ENCODE measurements around the gene KIRREL3.

The KIRREL3 gene

GRCh38 chr11:126834149-126834548, 166.4 kb downstream of the KIRREL3 start:
- DNase-seq (ENCODE audit: low spot score), result no peak

- DNase-seq (ENCODE audit: low spot score), result peak; percentile 27
Observed at GRCh38 chr11:126833065-126833464, 167.5 kb downstream of the KIRREL3 start.

- DNase-seq (ENCODE audit: low spot score), result peak; percentile 72
Observed at GRCh38 chr11:126832387-126832786, 168.2 kb downstream of the KIRREL3 start.

- DNase-seq (ENCODE audit: low spot score), result no peak
Observed at GRCh38 chr11:126830216-126830806, 170.3 kb downstream of the KIRREL3 start.

- no peak for DNase-seq (ENCODE audit: low spot score)
Observed at GRCh38 chr11:126829716-126830115, 170.9 kb downstream of the KIRREL3 start.

GRCh38 chr11:126824035-126824607, 176.4 kb downstream of the KIRREL3 start:
- no peak for DNase-seq (ENCODE audit: low spot score)

GRCh38 chr11:126823274-126823673, 177.3 kb downstream of the KIRREL3 start:
- no peak for DNase-seq (ENCODE audit: low spot score)

GRCh38 chr11:126821827-126822226, 178.7 kb downstream of the KIRREL3 start:
- no peak for DNase-seq (ENCODE audit: low spot score)

GRCh38 chr11:126819194-126819593, 181.4 kb downstream of the KIRREL3 start:
- no peak for DNase-seq (ENCODE audit: low spot score)

GRCh38 chr11:126817523-126818450, 182.8 kb downstream of the KIRREL3 start:
- no peak for DNase-seq (ENCODE audit: low spot score)

- no peak for DNase-seq (ENCODE audit: low spot score)
Observed at GRCh38 chr11:126817096-126817495, 183.5 kb downstream of the KIRREL3 start.

- no peak for DNase-seq (ENCODE audit: low spot score)
Observed at GRCh38 chr11:126816645-126817044, 183.9 kb downstream of the KIRREL3 start.

GRCh38 chr11:126815111-126815510, 185.5 kb downstream of the KIRREL3 start:
- DNase-seq (ENCODE audit: low spot score), result no peak

- no peak for DNase-seq (ENCODE audit: low spot score)
Observed at GRCh38 chr11:126810776-126811175, 189.8 kb downstream of the KIRREL3 start.

- no peak for DNase-seq (ENCODE audit: low spot score)
Observed at GRCh38 chr11:126809514-126810289, 190.9 kb downstream of the KIRREL3 start.

- DNase-seq (ENCODE audit: low spot score), result no peak
Observed at GRCh38 chr11:126808836-126809235, 191.7 kb downstream of the KIRREL3 start.

- DNase-seq (ENCODE audit: low spot score), result no peak
Observed at GRCh38 chr11:126808296-126808695, 192.3 kb downstream of the KIRREL3 start.

GRCh38 chr11:126805870-126806269, 194.7 kb downstream of the KIRREL3 start:
- no peak for DNase-seq (ENCODE audit: low spot score)

- no peak for DNase-seq (ENCODE audit: low spot score)
Observed at GRCh38 chr11:126804363-126804762, 196.2 kb downstream of the KIRREL3 start.

GRCh38 chr11:126800009-126800408, 200.6 kb downstream of the KIRREL3 start:
- no peak for DNase-seq (ENCODE audit: low spot score)

- no peak for DNase-seq (ENCODE audit: low spot score)
Observed at GRCh38 chr11:126797457-126798169, 203.0 kb downstream of the KIRREL3 start.
